Kidney epithelial cell (primary cell): ENCODE measurements around the gene LINC00237. TPM values are rescaled to one million over a fixed set of nuclear protein-coding genes. Genes with fewer than 3 reads are reported as not detected.

ENCODE experiments used
- DNase-seq: peaks from one replicate; pipeline ENCODE4 v3.0.0-alpha.2; 2010; ENCODE audit warnings: low read depth
- H3K27me3 ChIP-seq: 2 replicates; pipeline ENCODE4 v1.6.0; 2011; ENCODE audit warnings: low read length; ENCODE audit not compliant: control insufficient read depth, insufficient read depth
- H3K36me3 ChIP-seq: 2 replicates; pipeline ENCODE4 v1.5.1; 2011; ENCODE audit warnings: low read length; ENCODE audit not compliant: control insufficient read depth, insufficient read depth
- H3K4me3 ChIP-seq: 2 replicates; pipeline ENCODE4 v1.5.1; 2011; ENCODE audit warnings: low read depth, mild to moderate bottlenecking, control low read depth, low read length
- total RNA-seq: library from RNA; depleted of rRNA; stranded (reverse); fragments of >200 nt; gene quantifications from 2 replicates; pipeline ENCODE4 v1.2.3, GENCODE V29; 2015
- TF ChIP-seq, protein P1 (sequence below): IDR thresholded peaks from 2 replicates; pipeline ENCODE4 v1.5.1; 2011; ENCODE audit warnings: mild to moderate bottlenecking, moderate library complexity, low read length, control low read depth, inconsistent platforms; ENCODE audit not compliant: insufficient read depth, poor library complexity, severe bottlenecking

LINC00237 gene
- total RNA-seq, 1 donor from 2014 or later = not detected

DNA sequence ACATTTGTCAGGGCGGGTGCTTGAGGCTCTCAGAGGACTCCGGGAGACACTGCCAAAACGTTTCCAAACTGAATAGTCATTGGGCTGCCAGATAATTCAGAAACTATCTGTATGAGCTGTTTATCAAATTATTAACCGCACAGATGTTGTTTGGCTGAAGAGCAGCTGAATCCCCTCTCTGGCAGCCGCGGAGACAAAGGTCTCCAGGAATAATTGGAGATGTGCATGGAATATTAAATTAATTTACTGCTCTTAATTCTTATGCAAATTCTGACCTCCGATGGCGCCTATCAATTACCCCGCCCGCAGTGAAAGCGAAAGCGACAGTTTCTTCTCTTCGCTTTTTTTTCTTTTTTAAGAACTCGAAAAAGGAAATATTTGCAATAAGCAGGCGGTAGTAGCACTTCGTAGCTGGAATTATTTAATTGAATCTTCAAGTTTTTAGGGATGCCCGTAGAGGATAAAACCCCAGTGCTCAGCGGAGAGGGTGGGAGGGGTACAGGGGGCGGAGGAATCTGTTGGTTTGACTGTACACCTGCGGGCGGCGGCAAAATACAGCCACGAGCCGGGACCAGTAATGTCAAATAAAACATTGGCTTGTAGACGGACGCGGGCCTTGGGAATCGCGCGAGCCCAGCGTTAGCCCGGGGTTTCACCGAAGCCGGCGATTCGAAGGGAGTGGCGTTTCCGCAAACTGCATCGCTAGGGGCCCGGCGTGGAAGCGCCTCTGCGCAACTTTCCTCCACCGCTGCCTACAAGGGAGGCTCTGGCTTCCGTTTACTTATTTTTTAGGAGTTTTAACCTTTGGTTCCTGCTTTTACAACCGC is 6.2 kb downstream of the LINC00237 start:
- Histone ChIP-seq H3K36me3 (no peaks in the 10 kb centered on the region), H3K4me3 (no peak overlapping the region), H3K27me3 (peaks cover 71% of the 10 kb centered on the region)
- DNase-seq = no peak
- TF ChIP-seq, protein P1, sequence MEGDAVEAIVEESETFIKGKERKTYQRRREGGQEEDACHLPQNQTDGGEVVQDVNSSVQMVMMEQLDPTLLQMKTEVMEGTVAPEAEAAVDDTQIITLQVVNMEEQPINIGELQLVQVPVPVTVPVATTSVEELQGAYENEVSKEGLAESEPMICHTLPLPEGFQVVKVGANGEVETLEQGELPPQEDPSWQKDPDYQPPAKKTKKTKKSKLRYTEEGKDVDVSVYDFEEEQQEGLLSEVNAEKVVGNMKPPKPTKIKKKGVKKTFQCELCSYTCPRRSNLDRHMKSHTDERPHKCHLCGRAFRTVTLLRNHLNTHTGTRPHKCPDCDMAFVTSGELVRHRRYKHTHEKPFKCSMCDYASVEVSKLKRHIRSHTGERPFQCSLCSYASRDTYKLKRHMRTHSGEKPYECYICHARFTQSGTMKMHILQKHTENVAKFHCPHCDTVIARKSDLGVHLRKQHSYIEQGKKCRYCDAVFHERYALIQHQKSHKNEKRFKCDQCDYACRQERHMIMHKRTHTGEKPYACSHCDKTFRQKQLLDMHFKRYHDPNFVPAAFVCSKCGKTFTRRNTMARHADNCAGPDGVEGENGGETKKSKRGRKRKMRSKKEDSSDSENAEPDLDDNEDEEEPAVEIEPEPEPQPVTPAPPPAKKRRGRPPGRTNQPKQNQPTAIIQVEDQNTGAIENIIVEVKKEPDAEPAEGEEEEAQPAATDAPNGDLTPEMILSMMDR = no peak

DNA sequence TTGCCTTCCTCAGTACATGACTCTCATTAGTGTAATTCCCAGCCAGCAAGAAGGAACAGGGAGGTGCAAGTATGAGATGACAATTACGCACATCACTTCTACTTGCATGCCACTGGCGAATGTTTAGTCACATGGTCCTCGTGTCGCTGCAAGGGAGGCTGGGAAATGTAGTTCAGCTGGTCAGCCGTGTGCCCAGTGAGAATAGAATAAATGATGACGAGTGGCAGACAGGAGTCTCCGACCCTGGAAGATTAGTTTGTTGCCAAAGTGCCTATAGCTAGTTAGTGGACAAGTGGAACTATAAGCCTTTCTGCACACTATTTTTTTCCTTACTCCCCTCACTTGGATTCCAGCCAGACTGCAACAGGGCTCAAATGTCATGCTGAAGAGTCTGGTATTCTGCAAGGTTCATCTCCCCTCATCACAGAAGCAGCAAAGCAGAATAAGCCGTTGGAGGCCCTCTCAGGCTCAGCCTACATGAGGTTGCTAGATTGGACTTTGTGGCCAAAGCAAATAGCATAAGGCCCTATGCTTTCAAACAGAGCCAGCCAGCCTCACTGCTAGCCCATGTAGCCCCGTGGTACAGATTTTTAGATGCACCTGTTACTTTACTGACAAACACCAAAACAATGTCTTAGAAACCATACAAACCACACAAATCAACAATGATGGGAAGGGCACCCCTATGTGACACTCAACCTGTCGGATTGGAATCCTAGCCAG is 9.7 kb downstream of the LINC00237 start:
- H3K27me3 ChIP-seq = peaks cover 45% of the 10 kb centered on the region

DNA sequence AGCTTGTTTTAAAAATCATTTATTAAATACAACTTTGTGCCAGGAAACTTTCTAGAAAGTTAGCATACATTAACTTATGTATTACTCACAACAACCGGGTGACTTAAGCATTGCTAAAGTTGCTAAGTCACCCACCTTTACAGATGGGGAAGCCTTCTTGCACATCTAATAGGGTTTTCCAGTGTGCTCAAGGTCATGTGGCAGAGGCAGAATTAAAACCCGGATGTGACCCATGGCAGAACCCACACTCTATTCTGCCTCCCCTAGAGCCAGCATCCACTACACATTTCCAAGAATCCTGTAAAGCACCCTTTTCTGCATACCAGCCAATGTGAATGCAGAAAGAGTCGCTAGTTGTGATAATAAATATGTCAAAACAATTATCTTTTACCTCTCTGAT is 13.4 kb downstream of the LINC00237 start:
- Histone ChIP-seq H3K4me3 (no peak overlapping the region), H3K36me3 (no peaks in the 10 kb centered on the region), H3K27me3 (peaks cover 29% of the 10 kb centered on the region)
- TF ChIP-seq, protein P1 = no peak
- no peak for DNase-seq

More for the DNA sequence above, 9.7 kb downstream of the LINC00237 start:
- Histone ChIP-seq H3K4me3 (no peak overlapping the region), H3K36me3 (no peaks in the 10 kb centered on the region)
- no peak for DNase-seq
- TF ChIP-seq, protein P1 = no peak

DNA sequence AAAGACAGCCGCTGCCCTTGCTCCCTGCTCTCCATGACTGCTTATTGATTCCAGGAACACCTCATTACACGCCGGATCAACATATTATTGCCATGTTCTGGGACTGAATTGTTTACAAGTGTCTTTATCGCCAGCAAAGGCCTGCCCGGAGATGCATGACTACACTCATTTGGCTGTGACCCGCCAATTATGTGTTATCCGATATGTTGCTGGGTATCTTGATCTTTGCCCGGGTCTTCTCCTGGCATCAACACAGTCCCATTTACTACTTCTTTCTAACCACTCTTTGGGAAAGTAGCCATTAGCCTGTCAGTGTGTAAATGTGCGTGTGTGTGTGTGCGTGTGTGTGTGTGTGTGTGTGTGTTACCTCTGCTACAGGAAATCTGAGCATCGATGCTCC is 15.4 kb downstream of the LINC00237 start:
- DNase-seq = no peak
- Histone ChIP-seq H3K4me3 (no peak overlapping the region), H3K36me3 (no peaks in the 10 kb centered on the region), H3K27me3 (peaks cover 21% of the 10 kb centered on the region)
- TF ChIP-seq, protein P1 = no peak

DNA sequence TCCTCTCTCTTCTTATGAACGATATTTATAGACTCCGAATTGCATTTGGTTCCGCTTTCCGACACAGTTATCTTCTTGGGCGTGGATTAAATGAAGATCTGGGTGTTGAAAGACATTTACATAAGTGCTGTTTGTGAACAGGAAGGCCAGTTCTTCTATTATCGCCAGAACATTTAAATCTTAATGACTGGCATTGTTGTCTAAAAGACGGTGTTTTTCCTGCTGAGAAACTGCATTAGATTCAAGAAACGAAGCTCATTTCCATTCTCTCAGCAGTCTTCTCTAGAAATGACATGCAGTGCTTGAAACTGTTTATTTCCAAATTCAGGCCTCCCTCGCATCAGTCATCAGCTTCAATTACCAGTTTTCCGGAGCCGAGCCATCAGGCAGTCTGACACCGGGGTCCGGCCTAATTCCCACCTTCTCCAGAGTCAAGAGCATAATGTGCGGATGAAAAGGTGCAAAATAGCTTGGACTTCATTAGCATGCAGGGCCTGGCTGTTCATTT is 16.0 kb downstream of the LINC00237 start:
- H3K27me3 ChIP-seq = peaks cover 21% of the 10 kb centered on the region
- TF ChIP-seq, protein P1 = no peak
- H3K4me3 ChIP-seq = no peak overlapping the region
- H3K36me3 ChIP-seq = no peaks in the 10 kb centered on the region
- DNase-seq = no peak
